NCI-H187 treated with DMSO at 0.1 percent for 48 hours (cell line): Measurements from ENCODE around the gene SLC25A51.

Experiments used
- DNase-seq: peaks from one replicate; lab custom pipeline; 2025; lab: John Stamatoyannopoulos, UW

The SLC25A51 gene

GRCh38 chr9:37839496-37840461 is 64.1 kb downstream of the SLC25A51 start:
- DNase-seq, result no peak
